HCT116 (cell line): ENCODE measurements around the gene IGFBP2. TPM values are rescaled to one million over a fixed set of nuclear protein-coding genes. Genes with fewer than 3 reads are reported as not detected.

Experiments used
- ATAC-seq: fragments of 200-7000 bp; cut with Tn5 transposase; 2 replicates; pipeline ENCODE4 v1.9.1; 2020; ENCODE audit warnings: mild to moderate bottlenecking, moderate library complexity
- BruUV-seq: library from RNA; stranded (reverse); fragments of 400-500 nt; replicated peaks from 2 replicates; lab custom pipeline; 2021; lab: Mats Ljungman, UMichigan
- CTCF ChIA-PET: fragments of 300-600 bp; sonication (Branson Sonifier 250); formaldehyde crosslinking; loops from one replicate; lab custom pipeline; 2021; ENCODE audit warnings: antibody characterized with exemption; lab: Charles Lee
- POLR2A ChIA-PET: fragments of 300-600, 350-600 bp; sonication (Branson Sonifier 250); formaldehyde crosslinking; loops from one replicate; lab custom pipeline; 2021; ENCODE audit warnings: antibody characterized with exemption; lab: Charles Lee
- RAD21 ChIA-PET, 2 experiments: fragments of 300-600 bp; sonication (Branson Sonifier 250); formaldehyde crosslinking; loops; one replicate each; lab custom pipeline; 2023; ENCODE audit warnings: low total read pairs in 2 of 2; ENCODE audit not compliant: uncharacterized antibody in 2 of 2, unreplicated experiment in 2 of 2, low non-redundant PET in 1 of 2; lab: Charles Lee
- DNase-seq: peaks from one replicate; pipeline ENCODE4 v3.0.0-alpha.2; 2010; ENCODE audit warnings: low read depth, low spot score
- H2AFZ ChIP-seq: fragments of 200-600 bp; shearing (Covaris generic), sonication (generic); 2 replicates; pipeline ENCODE4 v1.6.1; 2017; ENCODE audit warnings: low read depth, mixed run types, mixed read lengths, antibody characterized with exemption, low read length; ENCODE audit not compliant: poor library complexity, severe bottlenecking
- H3K27ac ChIP-seq: 2 replicates; pipeline ENCODE4 v1.5.1; 2012; ENCODE audit warnings: low read depth, low read length
- H3K27me3 ChIP-seq: fragments of 200-600 bp; sonication (generic); 2 replicates; pipeline ENCODE4 v1.6.1; 2016; ENCODE audit warnings: mixed run types, low read length, mixed read lengths; ENCODE audit not compliant: insufficient read depth
- H3K36me3 ChIP-seq, 2 experiments: fragments of 200-500 bp in 1 of 2; fragments of 200-600 bp in 1 of 2; sonication (Bioruptor generic) in 1 of 2; sonication (generic) in 1 of 2; 2 replicates each; pipeline versions ENCODE4 v1.5.1 to v1.6.1; 2014 to 2016; ENCODE audit warnings: low read length in 2 of 2, inconsistent platforms in 1 of 2, mixed read lengths in 1 of 2, mixed run types in 1 of 2; ENCODE audit not compliant: insufficient read depth in 2 of 2, control insufficient read depth in 1 of 2
- H3K4me1 ChIP-seq, 2 experiments: fragments of 200-600 bp in 1 of 2; sonication (generic) in 1 of 2; 2 replicates each; pipeline versions ENCODE4 v1.5.1 to v1.6.1; 2012 to 2017; ENCODE audit warnings: low read length in 2 of 2, inconsistent platforms in 1 of 2, mild to moderate bottlenecking in 1 of 2, mixed read lengths in 1 of 2, mixed run types in 1 of 2, moderate library complexity in 1 of 2; ENCODE audit not compliant: insufficient read depth in 2 of 2, control insufficient read depth in 1 of 2
- H3K4me2 ChIP-seq: fragments of 200-600 bp; sonication (generic); 2 replicates; pipeline ENCODE4 v1.6.1; 2017; ENCODE audit warnings: mixed run types, low read length, mixed read lengths
- H3K4me3 ChIP-seq, 2 experiments: fragments of 200-600 bp in 1 of 2; sonication (generic) in 1 of 2; replicated peaks in 1 of 2; 2 replicates each; pipeline ENCODE4 v1.5.1; 2011 to 2016; ENCODE audit warnings: low read length in 2 of 2, control low read depth in 1 of 2, low read depth in 1 of 2, mild to moderate bottlenecking in 1 of 2, mixed read lengths in 1 of 2, mixed run types in 1 of 2
- H3K79me2 ChIP-seq: fragments of 200-600 bp; sonication (generic); 2 replicates; pipeline ENCODE4 v1.6.1; 2017; ENCODE audit warnings: mild to moderate bottlenecking, mixed run types, low read length, moderate library complexity, mixed read lengths; ENCODE audit not compliant: insufficient read depth
- H3K9ac ChIP-seq: fragments of 200-600 bp; sonication (generic); 2 replicates; pipeline ENCODE4 v1.6.1; 2016; ENCODE audit warnings: low read length, mixed read lengths
- H3K9me2 ChIP-seq: fragments of 200-600 bp; sonication (generic), shearing (Covaris generic); 2 replicates; pipeline ENCODE4 v1.6.1; 2017; ENCODE audit warnings: mixed run types, mild to moderate bottlenecking, moderate library complexity; ENCODE audit not compliant: insufficient read depth
- H3K9me3 ChIP-seq, 2 experiments: fragments of 200-500 bp in 1 of 2; fragments of 200-600 bp in 1 of 2; sonication (Bioruptor generic) in 1 of 2; sonication (generic) in 1 of 2; 2 replicates each; pipeline ENCODE4 v1.6.1; 2014 to 2017; ENCODE audit warnings: low read length in 2 of 2, mixed read lengths in 2 of 2, inconsistent platforms in 1 of 2, low read depth in 1 of 2, mild to moderate bottlenecking in 1 of 2, mixed run types in 1 of 2, moderate library complexity in 1 of 2; ENCODE audit not compliant: control insufficient read depth in 1 of 2, insufficient read depth in 1 of 2
- H4K20me1 ChIP-seq: fragments of 200-600 bp; sonication (generic), shearing (Covaris generic); 2 replicates; pipeline ENCODE4 v1.6.1; 2017; ENCODE audit warnings: mixed run types, mild to moderate bottlenecking, moderate library complexity; ENCODE audit not compliant: insufficient read depth
- ATF3 ChIP-seq: IDR thresholded peaks from 2 replicates; pipeline ENCODE4 v1.6.1; 2012
- CBX3 ChIP-seq: IDR thresholded peaks from 2 replicates; pipeline ENCODE4 v1.6.1; 2012; ENCODE audit warnings: low read depth
- EGR1 ChIP-seq: IDR thresholded peaks from 2 replicates; pipeline ENCODE4 v1.6.1; 2012; ENCODE audit warnings: low read depth
- ELF1 ChIP-seq: IDR thresholded peaks from 2 replicates; pipeline ENCODE4 v1.6.1; 2012; ENCODE audit warnings: low read depth, borderline replicate concordance
- EZH2 ChIP-seq: fragments of 200-600 bp; sonication (generic); IDR thresholded peaks from 2 replicates; pipeline ENCODE4 v1.6.1; 2017; ENCODE audit warnings: antibody characterized with exemption, mixed run types
- EZH2phosphoT487 ChIP-seq: fragments of 200-600 bp; IDR thresholded peaks from 2 replicates; pipeline ENCODE4 v1.6.1; 2018; ENCODE audit warnings: antibody characterized with exemption, borderline replicate concordance
- FOSL1 ChIP-seq: IDR thresholded peaks from 2 replicates; pipeline ENCODE4 v1.6.1; 2012; ENCODE audit warnings: low read depth
- JUND ChIP-seq: IDR thresholded peaks from 2 replicates; pipeline ENCODE4 v1.6.1; 2012
- POLR2A ChIP-seq: IDR thresholded peaks from 2 replicates; pipeline ENCODE4 v1.7.0; 2011; ENCODE audit warnings: borderline replicate concordance; ENCODE audit not compliant: insufficient read depth, insufficient read length; ENCODE audit errors: extremely low read depth
- POLR2AphosphoS5 ChIP-seq: IDR thresholded peaks from 2 replicates; pipeline ENCODE4 v1.6.1; 2011; ENCODE audit warnings: mild to moderate bottlenecking, low read depth, low read length, moderate library complexity
- RAD21 ChIP-seq: IDR thresholded peaks from 2 replicates; pipeline ENCODE4 v1.6.1; 2012; ENCODE audit warnings: low read depth, mild to moderate bottlenecking
- REST ChIP-seq: IDR thresholded peaks from 2 replicates; pipeline ENCODE4 v1.6.1; 2012; ENCODE audit warnings: low read depth
- SP1 ChIP-seq: IDR thresholded peaks from 2 replicates; pipeline ENCODE4 v1.6.1; 2012; ENCODE audit warnings: low read depth
- SRF ChIP-seq: IDR thresholded peaks from 2 replicates; pipeline ENCODE4 v1.6.1; 2012; ENCODE audit warnings: low read depth
- TCF7L2 ChIP-seq: IDR thresholded peaks from 2 replicates; pipeline ENCODE4 v1.7.0; 2011; ENCODE audit warnings: borderline replicate concordance, inconsistent platforms; ENCODE audit not compliant: insufficient read depth, insufficient read length; ENCODE audit errors: extremely low read depth
- YY1 ChIP-seq: IDR thresholded peaks from 2 replicates; pipeline ENCODE4 v1.6.1; 2011; ENCODE audit warnings: low read length, low read depth, moderate library complexity, mild to moderate bottlenecking; ENCODE audit not compliant: insufficient replicate concordance; ENCODE audit errors: extremely low read depth
- ZFX ChIP-seq: fragments of 450-650 bp; IDR thresholded peaks from 2 replicates; pipeline ENCODE4 v1.6.1; 2017
- intact Hi-C: fragments of 100-400 bp; cut with micrococcal nuclease; formaldehyde crosslinking; loops from 2 replicates; pipeline ENCODE4 v1.10.0; 2022
- total RNA-seq: library from RNA; stranded (reverse); gene quantifications from one replicate; pipeline ENCODE4 v1.2.1, GENCODE V29; 2021; ENCODE audit not compliant: unreplicated experiment
- TF ChIP-seq, protein P1 (sequence below): IDR thresholded peaks from 2 replicates; pipeline ENCODE4 v1.6.1; 2011; ENCODE audit warnings: mild to moderate bottlenecking, low read length, moderate library complexity; ENCODE audit not compliant: insufficient replicate concordance; ENCODE audit errors: extremely low read depth

Gene IGFBP2
- total RNA-seq, 1 experiment from 2014 or later, result 143 TPM

GRCh38 chr2:216679658-216680024, 46.4 kb downstream of the IGFBP2 start:
- H3K36me3 ChIP-seq, result no peaks in the 10 kb centered on the region
- H2AFZ ChIP-seq, result no peak overlapping the region
- H3K9me3 ChIP-seq, result no peaks in the 10 kb centered on the region
- H3K4me1 ChIP-seq, result peaks cover 10% of the 10 kb centered on the region in 2 experiments
- TF ChIP-seq TCF7L2 (no peak), REST (no peak), ATF3 (no peak), FOSL1 (no peak), EZH2 (no peak), EGR1 (no peak), ELF1 (no peak), EZH2phosphoT487 (no peak), POLR2A (no peak), SRF (no peak), JUND (no peak), POLR2AphosphoS5 (no peak), YY1 (no peak), ZFX (no peak), CBX3 (no peak), RAD21 (no peak), SP1 (no peak)
- TF ChIP-seq, protein P1, sequence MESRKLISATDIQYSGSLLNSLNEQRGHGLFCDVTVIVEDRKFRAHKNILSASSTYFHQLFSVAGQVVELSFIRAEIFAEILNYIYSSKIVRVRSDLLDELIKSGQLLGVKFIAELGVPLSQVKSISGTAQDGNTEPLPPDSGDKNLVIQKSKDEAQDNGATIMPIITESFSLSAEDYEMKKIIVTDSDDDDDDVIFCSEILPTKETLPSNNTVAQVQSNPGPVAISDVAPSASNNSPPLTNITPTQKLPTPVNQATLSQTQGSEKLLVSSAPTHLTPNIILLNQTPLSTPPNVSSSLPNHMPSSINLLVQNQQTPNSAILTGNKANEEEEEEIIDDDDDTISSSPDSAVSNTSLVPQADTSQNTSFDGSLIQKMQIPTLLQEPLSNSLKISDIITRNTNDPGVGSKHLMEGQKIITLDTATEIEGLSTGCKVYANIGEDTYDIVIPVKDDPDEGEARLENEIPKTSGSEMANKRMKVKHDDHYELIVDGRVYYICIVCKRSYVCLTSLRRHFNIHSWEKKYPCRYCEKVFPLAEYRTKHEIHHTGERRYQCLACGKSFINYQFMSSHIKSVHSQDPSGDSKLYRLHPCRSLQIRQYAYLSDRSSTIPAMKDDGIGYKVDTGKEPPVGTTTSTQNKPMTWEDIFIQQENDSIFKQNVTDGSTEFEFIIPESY, result no peak
- no peak overlapping the region for H3K27ac ChIP-seq
- DNase-seq, result no peak
- no peak for ATAC-seq
- CTCF ChIA-PET, result no interaction called here
- no peak overlapping the region for H3K9ac ChIP-seq
- H3K4me2 ChIP-seq, result no peak overlapping the region
- no peak overlapping the region for H3K4me3 ChIP-seq
- RAD21 ChIA-PET, result no interaction called here
- no peaks in the 10 kb centered on the region for H3K79me2 ChIP-seq
- intact Hi-C loops, result loop anchor here (10.0 kb wide), 1 partner anchor 265 kb away; the partner anchor contains the start of gene SMARCAL1
- H4K20me1 ChIP-seq, result no peaks in the 10 kb centered on the region
- BruUV-seq, result no TSS peak
- no peaks in the 10 kb centered on the region for H3K9me2 ChIP-seq
- H3K27me3 ChIP-seq, result no peaks in the 10 kb centered on the region
- POLR2A ChIA-PET, result no interaction called here
